ENCODE results near the gene PRDM16.

DNA sequence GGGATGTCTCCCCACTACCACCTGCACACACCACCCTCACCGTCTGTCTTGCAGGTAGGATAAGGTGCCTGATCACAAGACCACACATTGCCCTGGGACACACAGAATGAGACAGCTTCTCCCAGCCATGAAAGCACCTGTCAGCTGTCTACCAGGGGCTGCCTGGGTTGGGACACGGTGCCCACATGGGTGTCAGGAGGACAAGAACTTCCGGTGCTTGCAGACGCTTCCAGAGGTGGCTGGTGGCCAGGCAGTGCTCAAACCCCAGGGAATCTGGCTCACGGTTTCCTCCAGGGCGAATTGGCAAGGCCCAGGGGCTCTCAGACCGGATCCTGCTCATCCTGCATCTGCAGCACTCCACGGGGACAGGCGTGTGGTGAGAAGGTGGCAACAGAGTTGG, 202.9 kb downstream of the PRDM16 start:
- TF ChIP-seq, protein P1, sequence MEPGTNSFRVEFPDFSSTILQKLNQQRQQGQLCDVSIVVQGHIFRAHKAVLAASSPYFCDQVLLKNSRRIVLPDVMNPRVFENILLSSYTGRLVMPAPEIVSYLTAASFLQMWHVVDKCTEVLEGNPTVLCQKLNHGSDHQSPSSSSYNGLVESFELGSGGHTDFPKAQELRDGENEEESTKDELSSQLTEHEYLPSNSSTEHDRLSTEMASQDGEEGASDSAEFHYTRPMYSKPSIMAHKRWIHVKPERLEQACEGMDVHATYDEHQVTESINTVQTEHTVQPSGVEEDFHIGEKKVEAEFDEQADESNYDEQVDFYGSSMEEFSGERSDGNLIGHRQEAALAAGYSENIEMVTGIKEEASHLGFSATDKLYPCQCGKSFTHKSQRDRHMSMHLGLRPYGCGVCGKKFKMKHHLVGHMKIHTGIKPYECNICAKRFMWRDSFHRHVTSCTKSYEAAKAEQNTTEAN (CRISPR knock-in tag; IDR thresholded peaks at IDR 0.05) = no peak
- TF ChIP-seq, protein P2, sequence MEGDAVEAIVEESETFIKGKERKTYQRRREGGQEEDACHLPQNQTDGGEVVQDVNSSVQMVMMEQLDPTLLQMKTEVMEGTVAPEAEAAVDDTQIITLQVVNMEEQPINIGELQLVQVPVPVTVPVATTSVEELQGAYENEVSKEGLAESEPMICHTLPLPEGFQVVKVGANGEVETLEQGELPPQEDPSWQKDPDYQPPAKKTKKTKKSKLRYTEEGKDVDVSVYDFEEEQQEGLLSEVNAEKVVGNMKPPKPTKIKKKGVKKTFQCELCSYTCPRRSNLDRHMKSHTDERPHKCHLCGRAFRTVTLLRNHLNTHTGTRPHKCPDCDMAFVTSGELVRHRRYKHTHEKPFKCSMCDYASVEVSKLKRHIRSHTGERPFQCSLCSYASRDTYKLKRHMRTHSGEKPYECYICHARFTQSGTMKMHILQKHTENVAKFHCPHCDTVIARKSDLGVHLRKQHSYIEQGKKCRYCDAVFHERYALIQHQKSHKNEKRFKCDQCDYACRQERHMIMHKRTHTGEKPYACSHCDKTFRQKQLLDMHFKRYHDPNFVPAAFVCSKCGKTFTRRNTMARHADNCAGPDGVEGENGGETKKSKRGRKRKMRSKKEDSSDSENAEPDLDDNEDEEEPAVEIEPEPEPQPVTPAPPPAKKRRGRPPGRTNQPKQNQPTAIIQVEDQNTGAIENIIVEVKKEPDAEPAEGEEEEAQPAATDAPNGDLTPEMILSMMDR (IDR thresholded peaks at IDR 0.05) = no peak
- TF ChIP-seq ZNF138 (CRISPR knock-in tag; conservative IDR thresholded peaks at IDR 0.05) (no peak), SP1 (CRISPR knock-in tag; conservative IDR thresholded peaks at IDR 0.05) (no peak), USF1 (CRISPR knock-in tag; IDR thresholded peaks at IDR 0.05) (no peak), ZBTB21 (CRISPR knock-in tag; IDR thresholded peaks at IDR 0.05; ENCODE audit: borderline replicate concordance) (no peak)
